Endodermal cell (in vitro differentiated cells): ENCODE measurements around the gene PARP12. TPM values are rescaled to one million over a fixed set of nuclear protein-coding genes. Genes with fewer than 3 reads are reported as not detected.

ENCODE experiments used
- DNase-seq: peaks from one replicate; pipeline ENCODE4 v3.0.0-alpha.2; 2017
- H3K27ac ChIP-seq: 2 replicates; pipeline ENCODE4 v1.5.1; 2013; ENCODE audit warnings: mild to moderate bottlenecking, low read depth, low read length, moderate library complexity
- H3K27me3 ChIP-seq: 2 replicates; pipeline ENCODE4 v1.6.1; 2013; ENCODE audit warnings: mild to moderate bottlenecking, low read length, moderate library complexity; ENCODE audit not compliant: insufficient read depth, control insufficient read depth, poor library complexity, severe bottlenecking
- H3K36me3 ChIP-seq: 2 replicates; pipeline ENCODE4 v1.7.0; 2013; ENCODE audit warnings: mild to moderate bottlenecking, low read length, moderate library complexity; ENCODE audit not compliant: control insufficient read depth, insufficient read depth
- H3K4me1 ChIP-seq: one replicate; pipeline ENCODE4 v1.7.0; 2013; ENCODE audit warnings: low read length; ENCODE audit not compliant: control insufficient read depth, insufficient read depth
- H3K4me3 ChIP-seq: 2 replicates; pipeline ENCODE4 v1.5.1; 2013; ENCODE audit warnings: mild to moderate bottlenecking, low read length, moderate library complexity
- H3K9ac ChIP-seq: 2 replicates; pipeline ENCODE4 v1.6.1; 2013; ENCODE audit warnings: mild to moderate bottlenecking, low read length, moderate library complexity; ENCODE audit not compliant: poor library complexity, severe bottlenecking; ENCODE audit errors: extremely low read depth
- H3K9me3 ChIP-seq: 2 replicates; pipeline ENCODE4 v1.6.1; 2013; ENCODE audit warnings: mild to moderate bottlenecking, low read length, moderate library complexity; ENCODE audit not compliant: control insufficient read depth
- H3K27ac Mint-ChIP-seq: 2 replicates; pipeline ENCODE4 v1.8.0; 2020; ENCODE audit warnings: mixed read lengths
- H3K27me3 Mint-ChIP-seq: 2 replicates; pipeline ENCODE4 v1.8.0; 2021; ENCODE audit warnings: mild to moderate bottlenecking, mixed read lengths; ENCODE audit not compliant: insufficient read depth
- H3K36me3 Mint-ChIP-seq: 2 replicates; pipeline ENCODE4 v1.8.0; 2020; ENCODE audit warnings: low read depth, mixed read lengths
- H3K4me1 Mint-ChIP-seq: 2 replicates; pipeline ENCODE4 v1.8.0; 2020; ENCODE audit warnings: mixed read lengths
- H3K4me3 Mint-ChIP-seq: 2 replicates; pipeline ENCODE4 v1.8.0; 2020; ENCODE audit warnings: mild to moderate bottlenecking, moderate library complexity, mixed read lengths
- H3K9me3 Mint-ChIP-seq: 2 replicates; pipeline ENCODE4 v1.8.0; 2020; ENCODE audit warnings: mild to moderate bottlenecking, mixed read lengths
- CTCF ChIP-seq: fragments of 200-600 bp; sonication (generic); conservative IDR thresholded peaks from 2 replicates; pipeline ENCODE4 v1.5.0; 2021; ENCODE audit warnings: antibody characterized with exemption, mild to moderate bottlenecking
- WGBS, 2 experiments: methylation state at CpG; one replicate each; pipeline versions ENCODE4 v1.1.5 to v1.1.7; 2013; ENCODE audit warnings: missing lambda C conversion rate in 2 of 2, mixed read lengths in 1 of 2; ENCODE audit not compliant: insufficient coverage in 1 of 2, insufficient read length in 1 of 2; 5-methylcytosine and 5-hydroxymethylcytosine counted together
- total RNA-seq, 2 donors: library from RNA; stranded (reverse); fragmentation: NEBNext Ultra II Directional in 1 of 2; extraction: Animal tissue kit (Norgen Biotek cat#: 25700) in 1 of 2; gene quantifications; 2 replicates in 1 of 2; 3 replicates in 1 of 2; pipeline ENCODE4 v1.2.1, GENCODE V29; 2021

PARP12 gene
- total RNA-seq, 2 donors from 2014 or later = 9.4 to 10.4 TPM

- no peaks in the 10 kb centered on the region for H3K4me1 ChIP-seq
- Mint-ChIP-seq H3K27me3 (no peaks in the 10 kb centered on the region), H3K36me3 (no peaks in the 10 kb centered on the region), H3K4me1 (no peaks in the 10 kb centered on the region), H3K9me3 (no peaks in the 10 kb centered on the region), H3K4me3 (no peak overlapping the region), H3K27ac (no peak overlapping the region)
- H3K4me3 ChIP-seq = no peak overlapping the region
- TF ChIP-seq CTCF = no peak
- no peaks in the 10 kb centered on the region for H3K36me3 ChIP-seq
- 93 to 97% methylated on average over 3 to 4 of the region's 4 CpGs for WGBS, 2 experiments
- no peaks in the 10 kb centered on the region for H3K9me3 ChIP-seq
- no peak overlapping the region for H3K27ac ChIP-seq
- DNase-seq = no peak
- no peaks in the 10 kb centered on the region for H3K27me3 ChIP-seq
- H3K9ac ChIP-seq = no peak overlapping the region
Observed at GRCh38 chr7:140025241-140025640, 37.5 kb downstream of the PARP12 start.

- DNase-seq = no peak
- no peak for TF ChIP-seq CTCF
- Mint-ChIP-seq H3K27me3 (no peaks in the 10 kb centered on the region), H3K4me3 (no peak overlapping the region), H3K36me3 (no peaks in the 10 kb centered on the region), H3K9me3 (no peaks in the 10 kb centered on the region), H3K27ac (no peak overlapping the region), H3K4me1 (no peaks in the 10 kb centered on the region)
- Histone ChIP-seq H3K4me1 (no peaks in the 10 kb centered on the region), H3K9me3 (no peaks in the 10 kb centered on the region), H3K4me3 (no peak overlapping the region), H3K9ac (no peak overlapping the region), H3K27me3 (no peaks in the 10 kb centered on the region), H3K36me3 (no peaks in the 10 kb centered on the region), H3K27ac (no peak overlapping the region)
- WGBS, 2 experiments = 95 to 99% methylated on average over 17 to 18 of the region's 18 CpGs
Observed at GRCh38 chr7:140024585-140024984, 38.2 kb downstream of the PARP12 start.

GRCh38 chr7:140023728-140024127 lies 39.0 kb downstream of the PARP12 start:
- no peaks in the 10 kb centered on the region for H3K36me3 ChIP-seq
- H3K4me1 Mint-ChIP-seq = no peaks in the 10 kb centered on the region
- H3K9ac ChIP-seq = no peak overlapping the region
- no peaks in the 10 kb centered on the region for H3K9me3 Mint-ChIP-seq
- no peak for TF ChIP-seq CTCF
- no peaks in the 10 kb centered on the region for H3K9me3 ChIP-seq
- no peaks in the 10 kb centered on the region for H3K4me1 ChIP-seq
- no peak overlapping the region for H3K4me3 Mint-ChIP-seq
- no peak for DNase-seq
- H3K4me3 ChIP-seq = no peak overlapping the region
- H3K36me3 Mint-ChIP-seq = no peaks in the 10 kb centered on the region
- no peaks in the 10 kb centered on the region for H3K27me3 Mint-ChIP-seq
- no peaks in the 10 kb centered on the region for H3K27me3 ChIP-seq
- no peak overlapping the region for H3K27ac ChIP-seq
- WGBS, 2 experiments = 92 to 96% methylated on average over 4 to 6 of the region's 6 CpGs
- H3K27ac Mint-ChIP-seq = no peak overlapping the region
